GM12801 (cell line): ENCODE results near the gene TALDO1.

Experiments used
- TF ChIP-seq, protein P1 (sequence below): IDR thresholded peaks from one replicate; pipeline ENCODE4 v1.5.1; 2011; ENCODE audit warnings: control low read depth; ENCODE audit not compliant: insufficient read length; ENCODE audit errors: extremely low read depth

Gene TALDO1

DNA sequence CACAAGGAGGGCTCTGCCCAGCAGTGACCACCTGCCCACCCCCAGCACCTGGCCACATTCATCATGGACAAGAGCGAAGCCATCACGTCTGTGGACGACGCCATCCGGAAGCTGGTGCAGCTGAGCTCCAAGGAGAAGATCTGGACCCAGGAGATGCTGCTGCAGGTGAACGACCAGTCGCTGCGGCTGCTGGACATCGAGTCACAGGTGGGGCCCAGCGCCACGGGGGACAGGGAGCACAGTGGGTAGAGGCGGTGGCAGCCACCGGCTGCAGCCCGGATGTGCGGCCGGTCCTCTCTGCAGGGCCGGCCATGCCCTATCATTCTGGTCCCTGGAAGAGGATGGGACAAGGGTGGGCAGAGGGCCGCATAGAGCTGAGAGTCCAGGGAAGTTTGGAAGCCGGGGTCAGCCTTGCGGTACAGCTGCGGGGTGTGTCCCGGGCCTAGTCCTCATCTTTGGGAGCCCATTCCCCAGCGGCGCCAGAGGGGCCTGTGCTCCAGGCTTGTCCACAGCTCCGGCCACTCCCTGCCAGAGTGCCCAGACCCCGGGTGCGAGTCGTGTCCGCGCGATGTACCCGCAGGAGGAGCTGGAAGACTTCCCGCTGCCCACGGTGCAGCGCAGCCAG, 27.1 kb upstream of the TALDO1 start:
- TF ChIP-seq, protein P1, sequence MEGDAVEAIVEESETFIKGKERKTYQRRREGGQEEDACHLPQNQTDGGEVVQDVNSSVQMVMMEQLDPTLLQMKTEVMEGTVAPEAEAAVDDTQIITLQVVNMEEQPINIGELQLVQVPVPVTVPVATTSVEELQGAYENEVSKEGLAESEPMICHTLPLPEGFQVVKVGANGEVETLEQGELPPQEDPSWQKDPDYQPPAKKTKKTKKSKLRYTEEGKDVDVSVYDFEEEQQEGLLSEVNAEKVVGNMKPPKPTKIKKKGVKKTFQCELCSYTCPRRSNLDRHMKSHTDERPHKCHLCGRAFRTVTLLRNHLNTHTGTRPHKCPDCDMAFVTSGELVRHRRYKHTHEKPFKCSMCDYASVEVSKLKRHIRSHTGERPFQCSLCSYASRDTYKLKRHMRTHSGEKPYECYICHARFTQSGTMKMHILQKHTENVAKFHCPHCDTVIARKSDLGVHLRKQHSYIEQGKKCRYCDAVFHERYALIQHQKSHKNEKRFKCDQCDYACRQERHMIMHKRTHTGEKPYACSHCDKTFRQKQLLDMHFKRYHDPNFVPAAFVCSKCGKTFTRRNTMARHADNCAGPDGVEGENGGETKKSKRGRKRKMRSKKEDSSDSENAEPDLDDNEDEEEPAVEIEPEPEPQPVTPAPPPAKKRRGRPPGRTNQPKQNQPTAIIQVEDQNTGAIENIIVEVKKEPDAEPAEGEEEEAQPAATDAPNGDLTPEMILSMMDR = no peak

- TF ChIP-seq, protein P1 = no peak
These were observed 26.5 kb upstream of the TALDO1 start for GRCh38 chr11:720642-721246.

- TF ChIP-seq, protein P1 = no peak
These were observed 26.0 kb upstream of the TALDO1 start for GRCh38 chr11:721247-721740.

DNA sequence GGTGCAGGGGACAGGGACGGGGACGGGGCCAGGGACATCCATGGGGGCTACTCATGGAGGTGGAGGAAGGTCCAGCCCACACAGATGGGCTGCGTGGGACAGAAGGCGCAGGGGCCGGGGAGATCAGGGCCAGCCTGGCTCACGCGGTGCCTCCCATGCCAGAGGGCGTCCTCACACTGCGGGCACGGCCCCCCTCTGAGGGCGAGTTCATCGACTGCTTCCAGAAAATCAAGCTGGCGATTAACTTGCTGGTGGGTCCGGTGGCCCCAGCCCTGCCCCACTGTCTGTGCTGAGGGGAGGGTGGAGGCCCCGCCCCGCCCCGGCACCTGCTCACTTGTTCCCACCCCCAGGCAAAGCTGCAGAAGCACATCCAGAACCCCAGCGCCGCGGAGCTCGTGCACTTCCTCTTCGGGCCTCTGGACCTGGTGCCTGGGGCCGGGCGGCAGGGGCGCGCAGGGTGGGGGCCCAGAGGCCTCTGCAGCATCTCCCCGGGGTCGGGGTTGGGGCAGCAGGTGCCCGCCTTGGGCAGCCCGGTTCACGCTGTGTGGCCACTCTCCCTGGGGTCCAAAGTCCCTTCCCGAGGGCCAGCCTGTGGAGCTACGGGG, 25.4 kb upstream of the TALDO1 start:
- TF ChIP-seq, protein P1 = no peak

- TF ChIP-seq, protein P1 = no peak
These were observed 24.9 kb upstream of the TALDO1 start for GRCh38 chr11:722346-722811.

DNA sequence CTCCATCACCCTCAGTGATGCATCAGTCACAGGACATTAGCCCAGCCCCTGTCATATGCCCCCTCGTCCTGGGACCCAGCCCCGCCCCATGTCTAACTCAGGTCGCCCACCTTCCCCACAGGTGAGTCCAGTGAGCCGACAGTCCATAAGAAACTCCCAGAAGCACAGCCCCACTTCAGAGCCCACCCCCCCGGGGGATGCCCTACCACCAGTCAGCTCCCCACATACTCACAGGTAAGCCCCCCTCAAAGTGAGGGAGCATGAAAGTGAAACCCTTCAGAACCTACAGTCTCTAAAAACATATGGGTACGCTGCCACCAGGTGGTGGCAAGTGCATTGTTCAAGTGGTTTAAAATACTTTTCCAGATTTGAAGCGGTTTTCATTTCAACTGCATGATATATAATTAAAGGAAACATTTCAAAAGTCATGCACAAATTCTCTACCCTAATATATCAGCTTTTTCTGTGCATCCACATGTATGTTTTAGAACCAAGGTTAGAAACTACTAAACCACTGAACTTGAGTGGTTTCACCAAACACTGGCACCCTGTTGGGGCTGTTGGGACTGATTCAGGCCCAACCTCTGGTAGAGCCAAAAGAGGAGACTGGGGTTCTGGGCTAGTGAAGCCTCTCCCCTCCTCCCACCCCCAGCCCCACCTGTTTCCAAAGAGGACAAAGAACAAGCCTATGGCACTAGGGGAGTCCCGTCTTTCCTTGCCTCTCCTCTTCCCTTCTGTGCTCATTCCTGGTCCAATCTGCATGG, 24.0 kb upstream of the TALDO1 start:
- TF ChIP-seq, protein P1 = no peak

DNA sequence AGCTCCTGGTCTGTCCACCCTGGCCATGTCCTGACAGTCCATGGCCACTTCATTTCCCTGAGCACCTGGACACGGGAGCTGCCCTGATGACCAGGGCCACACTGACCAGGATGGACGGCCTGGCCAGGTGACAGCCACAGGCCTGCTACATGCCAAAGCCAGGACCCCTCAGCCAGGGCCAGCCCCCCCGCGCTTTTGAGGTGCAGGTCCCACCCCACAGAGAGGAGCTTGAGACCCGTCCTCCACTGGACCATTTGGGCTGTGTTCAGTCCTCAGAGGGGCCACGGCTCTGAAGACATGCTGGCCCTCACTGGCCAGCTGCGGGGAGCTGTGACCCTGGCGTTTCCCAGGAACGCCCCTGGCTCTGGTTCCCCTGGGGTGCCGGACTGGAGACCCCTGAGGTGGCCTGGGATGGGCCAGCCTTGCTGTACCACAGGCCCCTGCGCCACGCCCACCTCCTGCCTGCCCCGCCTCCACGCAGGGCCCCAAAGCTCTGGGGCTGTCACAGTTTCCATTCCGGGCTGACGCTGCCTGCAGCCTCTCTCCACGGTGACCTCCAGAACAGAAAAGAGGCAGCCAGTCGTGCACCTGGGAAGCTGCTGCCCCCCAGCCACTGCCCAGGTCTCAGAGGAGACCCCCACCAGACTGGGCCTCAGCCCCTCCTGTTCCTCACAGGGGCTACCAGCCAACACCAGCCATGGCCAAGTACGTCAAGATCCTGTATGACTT, 23.1 kb upstream of the TALDO1 start:
- TF ChIP-seq, protein P1 = no peak
